ENCODE data around the gene SPRR2B.

GRCh38 chr1:153119491-153119971 lies 48.1 kb upstream of the SPRR2B start:
- TF ChIP-seq CTCF (IDR thresholded peaks at IDR 0.05; ENCODE audit: low read length), result no peak
- no peak for TF ChIP-seq EZH2 (optimal IDR thresholded peaks at IDR 0.05; ENCODE audit: low read depth, low read length)

Data from MM.1S (cell line).